MM.1S (cell line): ENCODE data around the gene CCM2L.

Experiments used
- DNase-seq: peaks from one replicate; pipeline ENCODE4 v3.0.0-alpha.2; 2015
- H2AFZ ChIP-seq: fragments of 300-600 bp; sonication (generic); 2 replicates; pipeline ENCODE4 v1.6.0; 2016; ENCODE audit warnings: antibody characterized with exemption, low read length
- H3F3A ChIP-seq: fragments of 300-600 bp; sonication (generic); 2 replicates; pipeline ENCODE4 v1.6.1; 2016; ENCODE audit warnings: mild to moderate bottlenecking, antibody characterized with exemption, low read length, moderate library complexity, mixed read lengths; ENCODE audit not compliant: insufficient read depth
- H3K27ac ChIP-seq: fragments of 300-600 bp; sonication (generic); 2 replicates; pipeline ENCODE4 v1.5.1; 2016; ENCODE audit warnings: mild to moderate bottlenecking, low read length
- H3K27me3 ChIP-seq: fragments of 300-600 bp; sonication (generic); replicated peaks from 2 replicates; pipeline ENCODE4 v1.6.0; 2016; ENCODE audit warnings: low read length; ENCODE audit not compliant: insufficient read depth
- H3K36me3 ChIP-seq: fragments of 300-600 bp; sonication (generic); replicated peaks from 2 replicates; pipeline ENCODE4 v1.6.1; 2016; ENCODE audit warnings: mild to moderate bottlenecking, low read length, mixed read lengths; ENCODE audit not compliant: insufficient read depth
- H3K4me1 ChIP-seq: fragments of 300-600 bp; sonication (generic); 2 replicates; pipeline ENCODE4 v1.6.1; 2016; ENCODE audit warnings: low read length, mixed read lengths
- H3K4me2 ChIP-seq: fragments of 300-600 bp; sonication (generic); 2 replicates; pipeline ENCODE4 v1.6.0; 2016; ENCODE audit warnings: low read depth, low read length
- H3K4me3 ChIP-seq: fragments of 300-600 bp; sonication (generic); 2 replicates; pipeline ENCODE4 v1.5.1; 2016; ENCODE audit warnings: low read length, mixed read lengths
- H3K79me2 ChIP-seq: fragments of 300-600 bp; sonication (generic); 2 replicates; pipeline ENCODE4 v1.6.1; 2016; ENCODE audit warnings: mixed run types, low read length, mixed read lengths
- H3K9ac ChIP-seq: fragments of 300-600 bp; sonication (generic); 2 replicates; pipeline ENCODE4 v1.6.1; 2016; ENCODE audit warnings: low read length, mixed read lengths
- H3K9me2 ChIP-seq: fragments of 300-600 bp; sonication (generic); replicated peaks from 2 replicates; pipeline ENCODE4 v1.6.1; 2016; ENCODE audit warnings: mild to moderate bottlenecking, low read length, mixed read lengths; ENCODE audit not compliant: insufficient read depth
- H3K9me3 ChIP-seq: fragments of 300-600 bp; sonication (generic); replicated peaks from 2 replicates; pipeline ENCODE4 v1.6.1; 2016; ENCODE audit warnings: mild to moderate bottlenecking, low read length, mixed read lengths; ENCODE audit not compliant: insufficient read depth
- H4K20me1 ChIP-seq: fragments of 300-600 bp; sonication (generic); 2 replicates; pipeline ENCODE4 v1.6.1; 2016; ENCODE audit warnings: mild to moderate bottlenecking, low read length, moderate library complexity, mixed read lengths; ENCODE audit not compliant: insufficient read depth
- EZH2 ChIP-seq: fragments of 300-600 bp; sonication (generic); optimal IDR thresholded peaks from 2 replicates; pipeline ENCODE3; 2017; ENCODE audit warnings: low read depth, mild to moderate bottlenecking, antibody characterized with exemption, low read length, mixed read lengths
- EZH2phosphoT487 ChIP-seq: fragments of 300-600 bp; sonication (generic); IDR thresholded peaks from 2 replicates; pipeline ENCODE4 v1.6.1; 2018; ENCODE audit warnings: antibody characterized with exemption, low read length
- TF ChIP-seq, protein P1 (sequence below): fragments of 300-600 bp; sonication (generic); IDR thresholded peaks from 2 replicates; pipeline ENCODE4 v1.5.1; 2016; ENCODE audit warnings: antibody characterized with exemption, low read length, mixed read lengths

The CCM2L gene

GRCh38 chr20:32069711-32070110, 59.5 kb downstream of the CCM2L start:
- no peaks in the 10 kb centered on the region for H4K20me1 ChIP-seq
- no peak overlapping the region for H3K4me3 ChIP-seq
- H2AFZ ChIP-seq, result no peak overlapping the region
- H3K4me1 ChIP-seq, result no peaks in the 10 kb centered on the region
- H3F3A ChIP-seq, result no peaks in the 10 kb centered on the region
- no peak for DNase-seq
- no peak overlapping the region for H3K27ac ChIP-seq
- TF ChIP-seq, protein P1, sequence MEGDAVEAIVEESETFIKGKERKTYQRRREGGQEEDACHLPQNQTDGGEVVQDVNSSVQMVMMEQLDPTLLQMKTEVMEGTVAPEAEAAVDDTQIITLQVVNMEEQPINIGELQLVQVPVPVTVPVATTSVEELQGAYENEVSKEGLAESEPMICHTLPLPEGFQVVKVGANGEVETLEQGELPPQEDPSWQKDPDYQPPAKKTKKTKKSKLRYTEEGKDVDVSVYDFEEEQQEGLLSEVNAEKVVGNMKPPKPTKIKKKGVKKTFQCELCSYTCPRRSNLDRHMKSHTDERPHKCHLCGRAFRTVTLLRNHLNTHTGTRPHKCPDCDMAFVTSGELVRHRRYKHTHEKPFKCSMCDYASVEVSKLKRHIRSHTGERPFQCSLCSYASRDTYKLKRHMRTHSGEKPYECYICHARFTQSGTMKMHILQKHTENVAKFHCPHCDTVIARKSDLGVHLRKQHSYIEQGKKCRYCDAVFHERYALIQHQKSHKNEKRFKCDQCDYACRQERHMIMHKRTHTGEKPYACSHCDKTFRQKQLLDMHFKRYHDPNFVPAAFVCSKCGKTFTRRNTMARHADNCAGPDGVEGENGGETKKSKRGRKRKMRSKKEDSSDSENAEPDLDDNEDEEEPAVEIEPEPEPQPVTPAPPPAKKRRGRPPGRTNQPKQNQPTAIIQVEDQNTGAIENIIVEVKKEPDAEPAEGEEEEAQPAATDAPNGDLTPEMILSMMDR, result no peak
- TF ChIP-seq EZH2, result no peak
- H3K9ac ChIP-seq, result no peak overlapping the region
- no peaks in the 10 kb centered on the region for H3K79me2 ChIP-seq
- no peaks in the 10 kb centered on the region for H3K36me3 ChIP-seq
- H3K4me2 ChIP-seq, result no peak overlapping the region
- H3K27me3 ChIP-seq, result peaks cover 41% of the 10 kb centered on the region
- no peaks in the 10 kb centered on the region for H3K9me2 ChIP-seq
- H3K9me3 ChIP-seq, result no peaks in the 10 kb centered on the region

GRCh38 chr20:32070282-32070681, 60.0 kb downstream of the CCM2L start:
- Histone ChIP-seq H3K4me3 (no peak overlapping the region), H3K9ac (no peak overlapping the region), H3K36me3 (no peaks in the 10 kb centered on the region), H3F3A (no peaks in the 10 kb centered on the region), H3K27me3 (peaks cover 41% of the 10 kb centered on the region), H3K9me2 (no peaks in the 10 kb centered on the region), H3K79me2 (no peaks in the 10 kb centered on the region), H2AFZ (no peak overlapping the region), H3K27ac (no peak overlapping the region), H4K20me1 (no peaks in the 10 kb centered on the region), H3K9me3 (no peaks in the 10 kb centered on the region), H3K4me2 (no peak overlapping the region), H3K4me1 (no peaks in the 10 kb centered on the region)
- DNase-seq, result no peak
- TF ChIP-seq, protein P1, result no peak
- TF ChIP-seq EZH2, result no peak
- TF ChIP-seq EZH2phosphoT487, result no peak

DNA sequence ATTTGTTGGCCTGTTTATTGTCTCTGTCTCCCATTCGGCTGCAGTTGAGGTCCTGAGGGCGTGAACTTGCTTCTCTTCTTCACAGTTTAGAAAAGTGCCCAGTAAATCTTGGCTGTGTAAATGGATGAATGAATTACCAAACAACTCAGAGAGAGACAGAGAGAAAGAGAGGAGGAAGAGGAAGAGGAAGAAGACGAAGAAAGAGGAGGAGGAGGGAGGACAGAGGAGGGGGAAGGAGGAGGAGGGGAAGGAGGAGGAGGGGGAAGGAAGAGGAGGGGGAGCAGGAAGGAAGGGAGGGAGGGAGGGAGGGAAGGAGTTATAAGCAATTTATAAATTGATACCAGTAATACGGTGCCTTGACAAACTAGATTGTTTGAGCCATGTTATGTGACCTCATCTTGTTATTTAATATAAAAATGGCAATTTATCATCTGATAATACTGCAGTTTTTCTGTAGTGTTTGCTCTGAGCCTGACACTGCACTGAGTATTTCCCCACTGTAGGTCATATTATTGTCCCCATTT, 60.5 kb downstream of the CCM2L start:
- no peaks in the 10 kb centered on the region for H3K4me1 ChIP-seq
- no peak overlapping the region for H2AFZ ChIP-seq
- H3K79me2 ChIP-seq, result no peaks in the 10 kb centered on the region
- DNase-seq, result no peak
- no peak overlapping the region for H3K4me2 ChIP-seq
- H3K9me3 ChIP-seq, result no peaks in the 10 kb centered on the region
- no peak overlapping the region for H3K4me3 ChIP-seq
- no peak for TF ChIP-seq EZH2phosphoT487
- TF ChIP-seq, protein P1, result no peak
- no peak for TF ChIP-seq EZH2
- no peaks in the 10 kb centered on the region for H3K9me2 ChIP-seq
- no peak overlapping the region for H3K9ac ChIP-seq
- no peaks in the 10 kb centered on the region for H3F3A ChIP-seq
- H3K27ac ChIP-seq, result no peak overlapping the region
- no peaks in the 10 kb centered on the region for H3K36me3 ChIP-seq
- H4K20me1 ChIP-seq, result no peaks in the 10 kb centered on the region
- H3K27me3 ChIP-seq, result peaks cover 41% of the 10 kb centered on the region
